Esophagus squamous epithelium (tissue), 4 donors: Measurements from ENCODE around the gene ASMTL.

Experiments
- CTCF ChIP-seq, 6 experiments: fragments of 450-650 bp in 4 of 6; fragments of 200-600 bp in 2 of 6; sonication (generic) in 2 of 6; IDR thresholded peaks; one replicate each; pipeline ENCODE4 v1.5.1; 2016 to 2019; ENCODE audit warnings: antibody characterized with exemption in 6 of 6, mild to moderate bottlenecking in 4 of 6, moderate library complexity in 4 of 6
- POLR2A ChIP-seq, 4 donors: fragments of 450-650 bp; IDR thresholded peaks; one replicate each; pipeline ENCODE4 v1.6.1; 2017; ENCODE audit warnings: antibody characterized with exemption in 4 of 4, mild to moderate bottlenecking in 4 of 4, moderate library complexity in 3 of 4

GRCh38 chrX:1442016-1442665, 10.6 kb downstream of the ASMTL start:
- no peak for TF ChIP-seq CTCF (IDR thresholded peaks at IDR 0.05)
- no peak for TF ChIP-seq POLR2A (IDR thresholded peaks at IDR 0.05)
